Astrocyte of the cerebellum (primary cell): ENCODE results near the gene BMP6.

Experiments
- DNase-seq: peaks from one replicate; pipeline ENCODE4 v3.0.0-alpha.2; 2011; ENCODE audit warnings: low read depth
- H3K4me3 ChIP-seq: 2 replicates; pipeline ENCODE4 v1.5.1; 2011; ENCODE audit warnings: mild to moderate bottlenecking, low read depth, low read length, moderate library complexity
- CTCF ChIP-seq: IDR thresholded peaks from 2 replicates; pipeline ENCODE4 v1.5.1; 2012; ENCODE audit warnings: low read length, low read depth, moderate library complexity, mild to moderate bottlenecking; ENCODE audit errors: missing control alignments
- in situ Hi-C: cut with HindIII; loops from 2 replicates; pipeline ENCODE4 v1.10.0; 2017; ENCODE audit warnings: low sequenced_read_pairs

BMP6 gene

DNA sequence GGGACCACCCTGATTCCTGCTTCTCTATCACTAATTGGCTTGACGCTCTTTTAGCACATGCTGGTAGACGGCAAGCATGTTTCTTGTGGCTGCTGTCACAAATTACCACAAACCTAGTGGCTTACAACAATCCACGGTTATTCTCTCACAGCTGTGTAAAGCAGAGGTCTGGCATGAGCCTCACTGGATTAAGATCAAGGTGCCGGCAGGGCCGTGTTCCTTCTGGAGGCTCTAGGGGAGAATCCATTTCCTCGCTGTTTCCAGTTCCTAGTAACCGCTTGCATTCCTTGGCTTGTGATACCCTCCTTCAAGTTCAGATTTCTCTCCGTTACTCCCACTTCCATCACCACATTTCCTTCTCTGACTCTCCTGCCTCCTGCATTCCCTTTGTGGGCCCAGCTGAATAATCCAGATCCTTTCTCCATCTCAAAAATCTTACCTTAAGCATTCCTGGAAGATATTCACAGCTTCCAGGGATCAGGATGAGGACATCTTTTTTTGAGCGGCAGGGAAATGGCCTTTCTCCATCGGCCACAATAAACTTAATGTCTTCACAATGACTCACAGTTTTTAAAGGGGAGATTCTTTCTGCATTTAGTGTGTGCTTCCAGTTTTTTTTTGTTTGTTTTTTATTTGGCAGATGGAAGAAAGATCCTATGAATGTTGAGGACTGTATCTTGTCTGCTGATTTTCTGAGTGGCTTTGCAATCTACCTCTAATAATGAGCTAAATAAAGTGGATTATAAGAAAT is 39.9 kb downstream of the BMP6 start:
- no peak overlapping the region for H3K4me3 ChIP-seq
- DNase-seq: no peak
- no peak for TF ChIP-seq CTCF
- in situ Hi-C loops: no loop called here

DNA sequence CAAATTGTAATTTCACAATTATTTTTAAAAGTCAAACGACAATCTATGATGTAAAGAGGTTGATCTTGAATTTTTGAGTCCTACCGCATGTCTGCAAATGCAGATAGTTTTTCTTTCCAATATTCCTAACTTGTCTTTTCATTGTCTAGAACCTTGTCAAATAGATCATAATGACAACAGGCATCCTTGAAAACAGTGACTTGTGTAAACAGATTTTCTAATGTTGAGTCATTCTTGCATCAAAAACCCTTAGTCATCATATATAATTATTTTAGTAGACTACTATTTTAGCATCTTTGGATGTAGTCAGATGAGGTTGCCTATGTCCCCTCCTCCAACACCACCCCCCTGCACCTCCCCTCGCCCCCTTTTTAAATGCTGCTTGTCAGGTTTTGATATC is 43.8 kb downstream of the BMP6 start:
- H3K4me3 ChIP-seq: no peak overlapping the region
- DNase-seq: no peak
- no peak for TF ChIP-seq CTCF
- in situ Hi-C loops: no loop called here

DNA sequence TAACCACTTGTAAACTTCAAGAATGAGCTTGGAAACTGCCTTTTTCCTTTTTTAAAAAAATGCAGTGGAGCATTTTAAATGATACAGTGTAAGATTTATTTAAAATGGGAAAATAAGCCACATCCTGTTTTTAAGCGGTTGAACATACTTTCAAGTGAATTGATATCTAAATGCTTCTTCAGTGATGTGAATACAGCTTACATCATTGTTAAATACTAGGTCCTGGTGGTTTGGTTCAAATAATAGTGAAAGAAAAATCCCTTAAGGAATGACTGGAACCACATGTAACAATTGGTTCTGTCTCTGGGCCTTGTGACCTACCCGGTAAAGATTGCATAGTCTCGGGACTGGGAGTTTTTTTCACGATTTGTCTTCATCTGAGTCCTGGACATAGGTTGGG is 44.2 kb downstream of the BMP6 start:
- TF ChIP-seq CTCF: no peak
- in situ Hi-C loops: no loop called here

GRCh38 chr6:7770601-7771000 is 44.7 kb downstream of the BMP6 start:
- in situ Hi-C loops: no loop called here
- TF ChIP-seq CTCF: no peak
- H3K4me3 ChIP-seq: no peak overlapping the region
- no peak for DNase-seq

More for the DNA sequence above, 44.2 kb downstream of the BMP6 start:
- no peak overlapping the region for H3K4me3 ChIP-seq
- no peak for DNase-seq

- in situ Hi-C loops: no loop called here
- H3K4me3 ChIP-seq: no peak overlapping the region
- DNase-seq: no peak
- TF ChIP-seq CTCF: no peak
Observed at GRCh38 chr6:7773322-7773721, 47.4 kb downstream of the BMP6 start.

DNA sequence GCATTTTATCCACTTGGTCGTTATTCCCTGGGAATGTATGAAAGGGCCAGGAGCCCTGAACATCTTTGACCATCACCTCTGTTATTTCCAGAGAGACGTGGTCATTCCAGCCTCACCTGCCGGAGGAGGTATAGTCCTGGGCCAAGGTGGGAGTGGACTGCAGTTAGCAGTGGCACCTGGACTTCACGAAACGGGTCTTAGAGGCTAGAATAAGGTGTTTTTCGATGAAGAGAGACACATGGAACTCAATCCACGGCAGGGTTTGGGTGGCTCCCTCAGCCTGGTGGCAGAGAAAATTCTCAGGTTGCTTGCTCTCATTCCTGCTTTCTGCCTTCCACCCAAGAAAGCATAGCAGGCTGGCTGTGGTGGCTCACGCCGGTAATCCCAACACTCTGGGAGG is 48.0 kb downstream of the BMP6 start:
- TF ChIP-seq CTCF: no peak
- no peak for DNase-seq
- in situ Hi-C loops: no loop called here
- H3K4me3 ChIP-seq: no peak overlapping the region
